IPS-NIHi11 (cell line): ENCODE results near the gene CGAS.
"Not testable (repeated sequence)": the region's sequence is repeated elsewhere in the genome, so short reads cannot be mapped to it uniquely, and the experiment has no call there.

Source experiments
- DNase-seq: peaks from one replicate; pipeline ENCODE4 v3.0.0; 2012; ENCODE audit warnings: mixed read lengths, low spot score

Gene CGAS

GRCh38 chr6:73452107-73452461 lies at the start of gene CGAS:
TSS of gene CGAS (minus strand) at chr6:73452297. CDS start at chr6:73452181, 116 bp downstream.
- peak; percentile 62 for DNase-seq

GRCh38 chr6:73497915-73498314 lies 45.8 kb upstream of the CGAS start:
- DNase-seq = no peak

GRCh38 chr6:73491377-73491776 lies 39.3 kb upstream of the CGAS start:
- no peak for DNase-seq

- no peak for DNase-seq
Observed at GRCh38 chr6:73487473-73487872, 35.4 kb upstream of the CGAS start.

GRCh38 chr6:73484438-73484837 lies 32.3 kb upstream of the CGAS start:
- no peak for DNase-seq

GRCh38 chr6:73481969-73482368 lies 29.9 kb upstream of the CGAS start:
- DNase-seq = no peak

- DNase-seq = no peak
Observed at GRCh38 chr6:73477407-73477806, 25.3 kb upstream of the CGAS start.

- DNase-seq = no peak
Observed at GRCh38 chr6:73476723-73477122, 24.6 kb upstream of the CGAS start.

- no peak for DNase-seq
Observed at GRCh38 chr6:73471686-73472290, 19.7 kb upstream of the CGAS start.

GRCh38 chr6:73461537-73462350 lies 9.6 kb upstream of the CGAS start, which contains the start of gene MTO1:
TSS of gene MTO1 (plus strand) at chr6:73461737. CDS start at chr6:73461855, 118 bp downstream.
- peak; percentile 89 for DNase-seq

- no peak for DNase-seq
Observed at GRCh38 chr6:73460056-73460455, 8.0 kb upstream of the CGAS start.

- not testable (repeated sequence) for DNase-seq
Observed at GRCh38 chr6:73459474-73459873, 7.4 kb upstream of the CGAS start.

GRCh38 chr6:73455865-73456629 lies 4.0 kb upstream of the CGAS start:
- no peak for DNase-seq

- peak; percentile 67 for DNase-seq
Observed at GRCh38 chr6:73451223-73452106, 632 bp downstream of the CGAS start.

GRCh38 chr6:73443555-73443954 lies 8.5 kb downstream of the CGAS start:
- no peak for DNase-seq

- no peak for DNase-seq
Observed at GRCh38 chr6:73435236-73435635, 16.9 kb downstream of the CGAS start.

- no peak for DNase-seq
Observed at GRCh38 chr6:73421534-73421933, 30.6 kb downstream of the CGAS start.

- DNase-seq = no peak
Observed at GRCh38 chr6:73418081-73418741, 33.9 kb downstream of the CGAS start.

- no peak for DNase-seq
Observed at GRCh38 chr6:73413102-73413501, 39.0 kb downstream of the CGAS start.

GRCh38 chr6:73409395-73409794 lies 42.7 kb downstream of the CGAS start:
- no peak for DNase-seq

GRCh38 chr6:73400656-73401055 lies 51.4 kb downstream of the CGAS start:
- DNase-seq = no peak
